ENCODE results near the gene PDP2.
"Not testable (repeated sequence)": the region's sequence is repeated elsewhere in the genome, so short reads cannot be mapped to it uniquely, and the experiment has no call there.

The PDP2 gene

DNA sequence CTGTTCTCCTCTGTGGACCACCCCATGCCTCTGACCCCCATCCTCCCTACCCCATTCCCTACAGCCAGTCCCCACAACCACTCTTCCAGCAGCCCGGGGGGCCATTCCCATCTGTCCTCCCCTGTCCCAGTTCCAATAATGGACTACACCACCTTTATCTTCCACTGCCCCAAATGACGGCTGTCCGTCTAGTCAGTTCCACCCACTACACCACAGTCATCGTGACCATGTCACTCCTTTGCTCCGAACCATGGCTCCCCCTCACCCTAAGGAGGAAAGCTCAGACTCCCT, 15.3 kb downstream of the PDP2 start:
- no peak overlapping the region for H3K4me2 ChIP-seq (ENCODE audit: low read depth, low read length, poor library complexity, severe bottlenecking)
- H2AFZ ChIP-seq (ENCODE audit: low read length): no peak overlapping the region
- H3K9ac ChIP-seq (ENCODE audit: low read depth, low read length, poor library complexity, severe bottlenecking): no peak overlapping the region
- H3K4me3 ChIP-seq (ENCODE audit: low read length, poor library complexity, severe bottlenecking): no peak overlapping the region
- H3K27me3 ChIP-seq (ENCODE audit: insufficient read depth, low read length, poor library complexity, severe bottlenecking): no peaks in the 10 kb centered on the region
- no peaks in the 10 kb centered on the region for H3K9me3 ChIP-seq (ENCODE audit: insufficient read depth, low read depth, low read length)
- no peaks in the 10 kb centered on the region for H3K36me3 ChIP-seq (ENCODE audit: insufficient read depth, low read length)
- H3F3A ChIP-seq (ENCODE audit: low read depth): no peaks in the 10 kb centered on the region
- no peak for TF ChIP-seq EZH2phosphoT487 (IDR thresholded peaks at IDR 0.05; ENCODE audit: borderline replicate concordance)
- TF ChIP-seq, protein P1, sequence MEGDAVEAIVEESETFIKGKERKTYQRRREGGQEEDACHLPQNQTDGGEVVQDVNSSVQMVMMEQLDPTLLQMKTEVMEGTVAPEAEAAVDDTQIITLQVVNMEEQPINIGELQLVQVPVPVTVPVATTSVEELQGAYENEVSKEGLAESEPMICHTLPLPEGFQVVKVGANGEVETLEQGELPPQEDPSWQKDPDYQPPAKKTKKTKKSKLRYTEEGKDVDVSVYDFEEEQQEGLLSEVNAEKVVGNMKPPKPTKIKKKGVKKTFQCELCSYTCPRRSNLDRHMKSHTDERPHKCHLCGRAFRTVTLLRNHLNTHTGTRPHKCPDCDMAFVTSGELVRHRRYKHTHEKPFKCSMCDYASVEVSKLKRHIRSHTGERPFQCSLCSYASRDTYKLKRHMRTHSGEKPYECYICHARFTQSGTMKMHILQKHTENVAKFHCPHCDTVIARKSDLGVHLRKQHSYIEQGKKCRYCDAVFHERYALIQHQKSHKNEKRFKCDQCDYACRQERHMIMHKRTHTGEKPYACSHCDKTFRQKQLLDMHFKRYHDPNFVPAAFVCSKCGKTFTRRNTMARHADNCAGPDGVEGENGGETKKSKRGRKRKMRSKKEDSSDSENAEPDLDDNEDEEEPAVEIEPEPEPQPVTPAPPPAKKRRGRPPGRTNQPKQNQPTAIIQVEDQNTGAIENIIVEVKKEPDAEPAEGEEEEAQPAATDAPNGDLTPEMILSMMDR (conservative IDR thresholded peaks at IDR 0.05; ENCODE audit: low read length): no peak
- no peaks in the 10 kb centered on the region for H3K79me2 ChIP-seq (ENCODE audit: insufficient read depth, low read length)
- no peaks in the 10 kb centered on the region for H4K20me1 ChIP-seq (ENCODE audit: insufficient read depth, low read length, poor library complexity, severe bottlenecking)
- H3K9me2 ChIP-seq (replicated peaks; ENCODE audit: low read depth, low read length): no peaks in the 10 kb centered on the region
- H3K4me1 ChIP-seq (ENCODE audit: insufficient read depth, low read length, poor library complexity, severe bottlenecking): peaks cover 10% of the 10 kb centered on the region

- H3K27me3 ChIP-seq (ENCODE audit: insufficient read depth, low read length, poor library complexity, severe bottlenecking): no peaks in the 10 kb centered on the region
- no peaks in the 10 kb centered on the region for H3K36me3 ChIP-seq (ENCODE audit: insufficient read depth, low read length)
- TF ChIP-seq, protein P1 (conservative IDR thresholded peaks at IDR 0.05; ENCODE audit: low read length): no peak
- no peak for TF ChIP-seq EZH2phosphoT487 (IDR thresholded peaks at IDR 0.05; ENCODE audit: borderline replicate concordance)
- no peak overlapping the region for H3K9ac ChIP-seq (ENCODE audit: low read depth, low read length, poor library complexity, severe bottlenecking)
- H3F3A ChIP-seq (ENCODE audit: low read depth): no peaks in the 10 kb centered on the region
- H3K4me3 ChIP-seq (ENCODE audit: low read length, poor library complexity, severe bottlenecking): no peak overlapping the region
- no peaks in the 10 kb centered on the region for H3K79me2 ChIP-seq (ENCODE audit: insufficient read depth, low read length)
- H4K20me1 ChIP-seq (ENCODE audit: insufficient read depth, low read length, poor library complexity, severe bottlenecking): no peaks in the 10 kb centered on the region
- peaks cover 10% of the 10 kb centered on the region for H3K4me1 ChIP-seq (ENCODE audit: insufficient read depth, low read length, poor library complexity, severe bottlenecking)
- H2AFZ ChIP-seq (ENCODE audit: low read length): no peak overlapping the region
- H3K9me3 ChIP-seq (ENCODE audit: insufficient read depth, low read depth, low read length): no peaks in the 10 kb centered on the region
- no peaks in the 10 kb centered on the region for H3K9me2 ChIP-seq (replicated peaks; ENCODE audit: low read depth, low read length)
- no peak overlapping the region for H3K4me2 ChIP-seq (ENCODE audit: low read depth, low read length, poor library complexity, severe bottlenecking)
Observed at GRCh38 chr16:66895999-66896398, 15.7 kb downstream of the PDP2 start.

- H3F3A ChIP-seq (ENCODE audit: low read depth); H3K9me3 ChIP-seq (ENCODE audit: insufficient read depth, low read depth, low read length); H3K9me2 ChIP-seq (replicated peaks; ENCODE audit: low read depth, low read length); H3K27me3 ChIP-seq (ENCODE audit: insufficient read depth, low read length, poor library complexity, severe bottlenecking); H3K9ac ChIP-seq (ENCODE audit: low read depth, low read length, poor library complexity, severe bottlenecking); H3K79me2 ChIP-seq (ENCODE audit: insufficient read depth, low read length); H3K4me2 ChIP-seq (ENCODE audit: low read depth, low read length, poor library complexity, severe bottlenecking); H2AFZ ChIP-seq (ENCODE audit: low read length); H4K20me1 ChIP-seq (ENCODE audit: insufficient read depth, low read length, poor library complexity, severe bottlenecking); H3K4me3 ChIP-seq (ENCODE audit: low read length, poor library complexity, severe bottlenecking); H3K36me3 ChIP-seq (ENCODE audit: insufficient read depth, low read length): not testable (repeated sequence)
- H3K4me1 ChIP-seq (ENCODE audit: insufficient read depth, low read length, poor library complexity, severe bottlenecking): peaks cover 10% of the 10 kb centered on the region
Observed at GRCh38 chr16:66896682-66897081, 16.4 kb downstream of the PDP2 start.

- no peak overlapping the region for H3K9ac ChIP-seq (ENCODE audit: low read depth, low read length, poor library complexity, severe bottlenecking)
- no peaks in the 10 kb centered on the region for H3K79me2 ChIP-seq (ENCODE audit: insufficient read depth, low read length)
- H3K9me2 ChIP-seq (replicated peaks; ENCODE audit: low read depth, low read length): no peaks in the 10 kb centered on the region
- H4K20me1 ChIP-seq (ENCODE audit: insufficient read depth, low read length, poor library complexity, severe bottlenecking): no peaks in the 10 kb centered on the region
- peaks cover 6% of the 10 kb centered on the region for H3K4me1 ChIP-seq (ENCODE audit: insufficient read depth, low read length, poor library complexity, severe bottlenecking)
- no peaks in the 10 kb centered on the region for H3F3A ChIP-seq (ENCODE audit: low read depth)
- H3K4me2 ChIP-seq (ENCODE audit: low read depth, low read length, poor library complexity, severe bottlenecking): no peak overlapping the region
- H2AFZ ChIP-seq (ENCODE audit: low read length): no peak overlapping the region
- no peaks in the 10 kb centered on the region for H3K9me3 ChIP-seq (ENCODE audit: insufficient read depth, low read depth, low read length)
- no peaks in the 10 kb centered on the region for H3K36me3 ChIP-seq (ENCODE audit: insufficient read depth, low read length)
- H3K4me3 ChIP-seq (ENCODE audit: low read length, poor library complexity, severe bottlenecking): no peak overlapping the region
- TF ChIP-seq, protein P1 (conservative IDR thresholded peaks at IDR 0.05; ENCODE audit: low read length): no peak
- TF ChIP-seq EZH2phosphoT487 (IDR thresholded peaks at IDR 0.05; ENCODE audit: borderline replicate concordance): no peak
- H3K27me3 ChIP-seq (ENCODE audit: insufficient read depth, low read length, poor library complexity, severe bottlenecking): no peaks in the 10 kb centered on the region
Observed at GRCh38 chr16:66898207-66898606, 17.9 kb downstream of the PDP2 start.

All from Loucy (cell line).